ENCODE results near the gene ROBO1.

ROBO1 gene

GRCh38 chr3:79424811-79425210 is 343.0 kb downstream of the ROBO1 start:
- Histone ChIP-seq H3K9me2 (replicated peaks; ENCODE audit: insufficient read depth, low read length) (no peaks in the 10 kb centered on the region), H3K27me3 (replicated peaks; ENCODE audit: insufficient read depth, low read length) (no peaks in the 10 kb centered on the region), H3K27ac (ENCODE audit: low read length) (no peak overlapping the region), H3K79me2 (ENCODE audit: low read length) (no peaks in the 10 kb centered on the region), H3K36me3 (replicated peaks; ENCODE audit: insufficient read depth, low read length) (no peaks in the 10 kb centered on the region), H3K9me3 (replicated peaks; ENCODE audit: insufficient read depth, low read length) (no peaks in the 10 kb centered on the region), H3F3A (ENCODE audit: insufficient read depth, low read length) (no peaks in the 10 kb centered on the region), H2AFZ (ENCODE audit: low read length) (no peak overlapping the region), H3K4me2 (ENCODE audit: low read depth, low read length) (no peak overlapping the region), H3K4me1 (ENCODE audit: low read length) (no peaks in the 10 kb centered on the region), H3K4me3 (ENCODE audit: low read length) (no peak overlapping the region), H4K20me1 (ENCODE audit: insufficient read depth, low read length) (no peaks in the 10 kb centered on the region), H3K9ac (ENCODE audit: low read length) (no peak overlapping the region)
- no peak for TF ChIP-seq EZH2 (optimal IDR thresholded peaks at IDR 0.05; ENCODE audit: low read depth, low read length)
- no peak for TF ChIP-seq CTCF (IDR thresholded peaks at IDR 0.05; ENCODE audit: low read length)
- TF ChIP-seq EZH2phosphoT487 (IDR thresholded peaks at IDR 0.05; ENCODE audit: low read length), result no peak
- DNase-seq, result no peak

GRCh38 chr3:79423417-79423816 is 344.4 kb downstream of the ROBO1 start:
- H3K36me3 ChIP-seq (replicated peaks; ENCODE audit: insufficient read depth, low read length), result no peaks in the 10 kb centered on the region
- H3K9ac ChIP-seq (ENCODE audit: low read length), result no peak overlapping the region
- no peaks in the 10 kb centered on the region for H3K9me3 ChIP-seq (replicated peaks; ENCODE audit: insufficient read depth, low read length)
- no peaks in the 10 kb centered on the region for H3K4me1 ChIP-seq (ENCODE audit: low read length)
- H3K4me2 ChIP-seq (ENCODE audit: low read depth, low read length), result no peak overlapping the region
- no peaks in the 10 kb centered on the region for H3K79me2 ChIP-seq (ENCODE audit: low read length)
- no peak overlapping the region for H3K27ac ChIP-seq (ENCODE audit: low read length)
- no peaks in the 10 kb centered on the region for H4K20me1 ChIP-seq (ENCODE audit: insufficient read depth, low read length)
- no peak for DNase-seq
- no peaks in the 10 kb centered on the region for H3F3A ChIP-seq (ENCODE audit: insufficient read depth, low read length)
- no peak overlapping the region for H2AFZ ChIP-seq (ENCODE audit: low read length)
- no peak for TF ChIP-seq CTCF (IDR thresholded peaks at IDR 0.05; ENCODE audit: low read length)
- no peak for TF ChIP-seq EZH2phosphoT487 (IDR thresholded peaks at IDR 0.05; ENCODE audit: low read length)
- no peak for TF ChIP-seq EZH2 (optimal IDR thresholded peaks at IDR 0.05; ENCODE audit: low read depth, low read length)
- H3K4me3 ChIP-seq (ENCODE audit: low read length), result no peak overlapping the region
- no peaks in the 10 kb centered on the region for H3K27me3 ChIP-seq (replicated peaks; ENCODE audit: insufficient read depth, low read length)
- no peaks in the 10 kb centered on the region for H3K9me2 ChIP-seq (replicated peaks; ENCODE audit: insufficient read depth, low read length)

- TF ChIP-seq CTCF (IDR thresholded peaks at IDR 0.05; ENCODE audit: low read length), result no peak
- no peak for TF ChIP-seq EZH2phosphoT487 (IDR thresholded peaks at IDR 0.05; ENCODE audit: low read length)
- no peak overlapping the region for H3K9ac ChIP-seq (ENCODE audit: low read length)
Observed at GRCh38 chr3:79421273-79421672, 346.5 kb downstream of the ROBO1 start.

More at GRCh38 chr3:79421273-79421672, 346.5 kb downstream of the ROBO1 start:
- no peaks in the 10 kb centered on the region for H3K4me1 ChIP-seq (ENCODE audit: low read length)
- no peaks in the 10 kb centered on the region for H3K36me3 ChIP-seq (replicated peaks; ENCODE audit: insufficient read depth, low read length)
- no peak overlapping the region for H3K4me2 ChIP-seq (ENCODE audit: low read depth, low read length)
- H3K4me3 ChIP-seq (ENCODE audit: low read length), result no peak overlapping the region
- H2AFZ ChIP-seq (ENCODE audit: low read length), result no peak overlapping the region
- no peaks in the 10 kb centered on the region for H3K9me2 ChIP-seq (replicated peaks; ENCODE audit: insufficient read depth, low read length)
- H3K9me3 ChIP-seq (replicated peaks; ENCODE audit: insufficient read depth, low read length), result no peaks in the 10 kb centered on the region
- H3F3A ChIP-seq (ENCODE audit: insufficient read depth, low read length), result no peaks in the 10 kb centered on the region
- no peak overlapping the region for H3K27ac ChIP-seq (ENCODE audit: low read length)
- no peaks in the 10 kb centered on the region for H4K20me1 ChIP-seq (ENCODE audit: insufficient read depth, low read length)
- no peaks in the 10 kb centered on the region for H3K79me2 ChIP-seq (ENCODE audit: low read length)
- no peaks in the 10 kb centered on the region for H3K27me3 ChIP-seq (replicated peaks; ENCODE audit: insufficient read depth, low read length)
- no peak for DNase-seq

Data from MM.1S (cell line).